T-helper 9 cell (primary cell): ENCODE data around the gene TCF23.

ENCODE experiments used
- DNase-seq: peaks from one replicate; pipeline ENCODE4 v3.0.0-alpha.2; 2020

The TCF23 gene

GRCh38 chr2:27128668-27129571 lies 19.9 kb upstream of the TCF23 start:
- no peak for DNase-seq

GRCh38 chr2:27130396-27130795 lies 18.4 kb upstream of the TCF23 start:
- no peak for DNase-seq

- DNase-seq: no peak
Observed at GRCh38 chr2:27131429-27131828, 17.4 kb upstream of the TCF23 start.

- DNase-seq: no peak
Observed at GRCh38 chr2:27133195-27133875, 15.5 kb upstream of the TCF23 start.

GRCh38 chr2:27133905-27134780 lies 14.7 kb upstream of the TCF23 start, which contains the start of gene PREB:
Gene PREB (minus strand): TSS chr2:27134636. CDS start chr2:27134421, 215 bp downstream.
- peak; percentile 97 for DNase-seq

- no peak for DNase-seq
Observed at GRCh38 chr2:27134781-27135477, 13.9 kb upstream of the TCF23 start.

GRCh38 chr2:27135478-27135955 lies 13.3 kb upstream of the TCF23 start:
- DNase-seq: no peak

GRCh38 chr2:27136751-27137150 lies 12.1 kb upstream of the TCF23 start:
- DNase-seq: no peak

GRCh38 chr2:27137322-27137935 lies 11.4 kb upstream of the TCF23 start:
- DNase-seq: no peak

- DNase-seq: no peak
Observed at GRCh38 chr2:27138111-27138510, 10.7 kb upstream of the TCF23 start.

- DNase-seq: no peak
Observed at GRCh38 chr2:27139310-27139709, 9.5 kb upstream of the TCF23 start, which contains the start of gene PRR30. Gene PRR30 (minus strand): TSS chr2:27139410. CDS start chr2:27138329, 1,081 bp downstream.

- no peak for DNase-seq
Observed at GRCh38 chr2:27143285-27143684, 5.5 kb upstream of the TCF23 start.

- no peak for DNase-seq
Observed at GRCh38 chr2:27145682-27146081, 3.1 kb upstream of the TCF23 start.

- no peak for DNase-seq
Observed at GRCh38 chr2:27147935-27148334, 869 bp upstream of the TCF23 start.

- DNase-seq: no peak
Observed at GRCh38 chr2:27149570-27150405, 984 bp downstream of the TCF23 start.

GRCh38 chr2:27150639-27151230 lies 1.9 kb downstream of the TCF23 start:
- DNase-seq: no peak

GRCh38 chr2:27152102-27152795 lies 3.4 kb downstream of the TCF23 start:
- DNase-seq: no peak

- DNase-seq: no peak
Observed at GRCh38 chr2:27152796-27153464, 4.1 kb downstream of the TCF23 start.

GRCh38 chr2:27154488-27154887 lies 5.7 kb downstream of the TCF23 start:
- DNase-seq: no peak
